A549 (cell line): Measurements from ENCODE around the gene HSFX3. TPM values are rescaled to one million over a fixed set of nuclear protein-coding genes. Genes with fewer than 3 reads are reported as not detected.
A peak's percentile ranks its signal among the peaks of the same experiment; 100 is the strongest.

Source experiments
- ATAC-seq, 2 experiments: fragments of 200-7000 bp in 1 of 2; fragments of >200 bp in 1 of 2; cut with Nextera tagmentation in 1 of 2; cut with Tn5 transposase in 1 of 2; 3 replicates each; pipeline versions ENCODE4 v1.8.0 to v1.9.1; 2018 to 2020; ENCODE audit warnings: mild to moderate bottlenecking in 1 of 2, moderate library complexity in 1 of 2
- CTCF ChIA-PET: fragments of 300-600 bp; sonication (Branson Sonifier 250); formaldehyde crosslinking; extraction: SDS; loops from one replicate; lab custom pipeline; 2021; ENCODE audit warnings: antibody characterized with exemption, inconsistent platforms; lab: Yijun Ruan, JAX
- POLR2A ChIA-PET: fragments of 350-600 bp; formaldehyde crosslinking; extraction: SDS; loops from one replicate; lab custom pipeline; 2021; ENCODE audit warnings: antibody characterized with exemption, inconsistent platforms; lab: Yijun Ruan, JAX
- DNase-seq, 2 experiments: peaks; one replicate each; pipeline versions ENCODE4 v3.0.0 to v3.0.0-alpha.2; 2011 to 2016; ENCODE audit warnings: low read depth in 1 of 2, low spot score in 1 of 2
- FAIRE-seq: peaks from 2 replicates; lab custom pipeline; 2011; peaks lifted over from hg19 to GRCh38; lab: Jason Lieb, UNC
- H3K27ac ChIP-seq, 2 experiments: fragments of >200 bp; sonication (Bioruptor Twin); formaldehyde crosslinking; 3 replicates each; pipeline ENCODE4 v1.5.1; 2016 to 2017
- H3K4me1 ChIP-seq: fragments of >200 bp; sonication (Bioruptor Twin); formaldehyde crosslinking; 3 replicates; pipeline ENCODE4 v1.6.1; 2016
- H3K4me2 ChIP-seq: fragments of >200 bp; sonication (Bioruptor Twin); formaldehyde crosslinking; 3 replicates; pipeline ENCODE4 v1.6.1; 2016
- H3K4me3 ChIP-seq: fragments of >200 bp; sonication (Bioruptor Twin); formaldehyde crosslinking; 3 replicates; pipeline ENCODE4 v1.5.1; 2016
- H3K9me3 ChIP-seq: fragments of >200 bp; sonication (Bioruptor Twin); formaldehyde crosslinking; 3 replicates; pipeline ENCODE4 v1.6.1; 2016
- ATOH8 ChIP-seq: fragments of 250-450 bp; sonication (Bioruptor Pico); IDR thresholded peaks from 2 replicates; pipeline ENCODE4 v1.5.0; 2020; ENCODE audit warnings: low read depth, mild to moderate bottlenecking, moderate library complexity
- BHLHE40 ChIP-seq: IDR thresholded peaks from 2 replicates; pipeline ENCODE4 v1.6.1; 2012; ENCODE audit warnings: low read depth, low read length, inconsistent platforms
- CBX2 ChIP-seq: fragments of 200-600 bp; sonication (generic); IDR thresholded peaks from 2 replicates; pipeline ENCODE4 v1.6.1; 2016; ENCODE audit warnings: low read depth, mild to moderate bottlenecking, borderline replicate concordance
- CBX8 ChIP-seq: fragments of 200-600 bp; sonication (generic); IDR thresholded peaks from 2 replicates; pipeline ENCODE4 v1.6.1; 2016
- CHD4 ChIP-seq: fragments of 200-600 bp; sonication (generic); IDR thresholded peaks from 2 replicates; pipeline ENCODE4 v1.6.1; 2016; ENCODE audit warnings: antibody characterized with exemption, mild to moderate bottlenecking, borderline replicate concordance
- EHF ChIP-seq: fragments of 250-450 bp; sonication (Bioruptor Pico); IDR thresholded peaks from 2 replicates; pipeline ENCODE4 v1.5.0; 2020; ENCODE audit warnings: mild to moderate bottlenecking
- EHMT2 ChIP-seq: fragments of 200-600 bp; sonication (generic); IDR thresholded peaks from 2 replicates; pipeline ENCODE4 v1.6.1; 2016; ENCODE audit warnings: antibody characterized with exemption, low read depth, mild to moderate bottlenecking, moderate library complexity
- ESRRA ChIP-seq: fragments of 150-350 bp; IDR thresholded peaks from 2 replicates; pipeline ENCODE4 v1.6.1; 2014; ENCODE audit warnings: mild to moderate bottlenecking, low read length, borderline replicate concordance
- FOXS1 ChIP-seq: fragments of 250-450 bp; sonication (Bioruptor Pico); IDR thresholded peaks from 2 replicates; pipeline ENCODE4 v1.5.0; 2020; ENCODE audit warnings: mild to moderate bottlenecking, moderate library complexity
- GATA3 ChIP-seq: IDR thresholded peaks from 2 replicates; pipeline ENCODE4 v1.6.1; 2012; ENCODE audit warnings: borderline replicate concordance
- HEYL ChIP-seq: fragments of 250-450 bp; sonication (Bioruptor Pico); IDR thresholded peaks from 2 replicates; pipeline ENCODE4 v1.8.0; 2021; ENCODE audit warnings: mild to moderate bottlenecking, moderate library complexity
- HOXA7 ChIP-seq: fragments of 250-450 bp; sonication (Bioruptor Pico); IDR thresholded peaks from 2 replicates; pipeline ENCODE4 v1.5.0; 2020; ENCODE audit warnings: mild to moderate bottlenecking, moderate library complexity
- HOXB5 ChIP-seq: fragments of 250-450 bp; sonication (Bioruptor Pico); IDR thresholded peaks from 2 replicates; pipeline ENCODE4 v1.5.0; 2020; ENCODE audit warnings: mild to moderate bottlenecking, moderate library complexity
- JUN ChIP-seq, 2 experiments: fragments of >200 bp; sonication (Bioruptor Twin); formaldehyde crosslinking; IDR thresholded peaks; 2 replicates in 1 of 2; 3 replicates in 1 of 2; pipeline ENCODE4 v1.6.1; 2016 to 2017
- JUNB ChIP-seq: fragments of >200 bp; sonication (Bioruptor Twin); formaldehyde crosslinking; IDR thresholded peaks from 2 replicates; pipeline ENCODE4 v1.6.1; 2016
- KDM5A ChIP-seq: fragments of 200-600 bp; sonication (generic); IDR thresholded peaks from 2 replicates; pipeline ENCODE4 v1.6.1; 2016; ENCODE audit warnings: antibody characterized with exemption, mild to moderate bottlenecking
- NFE2L2 ChIP-seq: fragments of 150-350 bp; conservative IDR thresholded peaks from 2 replicates; pipeline ENCODE4 v1.6.1; 2014; ENCODE audit warnings: low read length
- NPAS2 ChIP-seq: fragments of 250-450 bp; sonication (Bioruptor Pico); IDR thresholded peaks from 2 replicates; pipeline ENCODE4 v1.8.0; 2022; ENCODE audit warnings: mild to moderate bottlenecking, moderate library complexity, borderline replicate concordance
- NR3C1 ChIP-seq: fragments of >200 bp; sonication (Bioruptor Twin); formaldehyde crosslinking; IDR thresholded peaks from 3 replicates; pipeline ENCODE4 v1.6.1; 2017
- PBX3 ChIP-seq: IDR thresholded peaks from 2 replicates; pipeline ENCODE4 v1.6.1; 2012
- RCOR1 ChIP-seq: fragments of 150-350 bp; IDR thresholded peaks from 2 replicates; pipeline ENCODE4 v1.6.1; 2014; ENCODE audit warnings: antibody characterized with exemption, low read length, low read depth
- RFX5 ChIP-seq: fragments of 450-650 bp; IDR thresholded peaks from 2 replicates; pipeline ENCODE4 v1.7.1; 2014; ENCODE audit warnings: antibody characterized with exemption, mild to moderate bottlenecking, moderate library complexity
- TFCP2L1 ChIP-seq: fragments of 250-450 bp; sonication (Bioruptor Pico); IDR thresholded peaks from 2 replicates; pipeline ENCODE4 v1.5.0; 2021; ENCODE audit warnings: mild to moderate bottlenecking
- TP53 ChIP-seq: fragments of 250-450 bp; sonication (Bioruptor Pico); IDR thresholded peaks from 2 replicates; pipeline ENCODE4 v1.5.0; 2021; ENCODE audit warnings: mild to moderate bottlenecking, moderate library complexity
- USF2 ChIP-seq: fragments of 450-650 bp; IDR thresholded peaks from 2 replicates; pipeline ENCODE4 v1.6.1; 2014; ENCODE audit warnings: antibody characterized with exemption
- ZC3H11A ChIP-seq: fragments of 450-650 bp; IDR thresholded peaks from 2 replicates; pipeline ENCODE4 v1.6.1; 2014; ENCODE audit warnings: antibody characterized with exemption, mild to moderate bottlenecking
- ZFP36 ChIP-seq: fragments of 450-650 bp; IDR thresholded peaks from 2 replicates; pipeline ENCODE4 v1.6.1; 2014; ENCODE audit warnings: borderline replicate concordance; ENCODE audit not compliant: partially characterized antibody
- ZNF302 ChIP-seq: fragments of 250-450 bp; sonication (Bioruptor Pico); IDR thresholded peaks from 2 replicates; pipeline ENCODE4 v1.9.0; 2021; ENCODE audit warnings: inconsistent platforms, mild to moderate bottlenecking, moderate library complexity
- ZSCAN20 ChIP-seq: fragments of 250-450 bp; sonication (Bioruptor Pico); IDR thresholded peaks from 2 replicates; pipeline ENCODE4 v1.8.0; 2022; ENCODE audit warnings: mild to moderate bottlenecking, moderate library complexity
- WGBS: methylation state at CpG from one replicate; pipeline ENCODE4 v1.1.6; 2017; ENCODE audit errors: missing lambda C conversion rate; 5-methylcytosine and 5-hydroxymethylcytosine counted together
- polyA plus RNA-seq, 4 experiments: library from polyadenylated mRNA; depleted of rRNA in 3 of 4; stranded (reverse); fragments of >200 nt; fragmentation: RNase III in 1 of 4; extraction: RNeasy Plus Mini Kit Qiagen cat#74134 plus additional on column Dnase treatment in 1 of 4; gene quantifications; 2 replicates in 3 of 4; 3 replicates in 1 of 4; pipeline ENCODE4 v1.2.3, GENCODE V29; 2011 to 2017
- TF ChIP-seq, protein P1 (sequence below): IDR thresholded peaks from 2 replicates; pipeline ENCODE4 v1.6.1; 2012; ENCODE audit warnings: low read depth, borderline replicate concordance
- TF ChIP-seq, protein P2 (sequence below): fragments of 150-350 bp; IDR thresholded peaks from 2 replicates; pipeline ENCODE4 v1.6.1; 2014; ENCODE audit warnings: low read depth, mild to moderate bottlenecking, low read length

The HSFX3 gene
- polyA plus RNA-seq, 2 of the 4 experiments (the other 2 are of a cell fraction): not detected

DNA sequence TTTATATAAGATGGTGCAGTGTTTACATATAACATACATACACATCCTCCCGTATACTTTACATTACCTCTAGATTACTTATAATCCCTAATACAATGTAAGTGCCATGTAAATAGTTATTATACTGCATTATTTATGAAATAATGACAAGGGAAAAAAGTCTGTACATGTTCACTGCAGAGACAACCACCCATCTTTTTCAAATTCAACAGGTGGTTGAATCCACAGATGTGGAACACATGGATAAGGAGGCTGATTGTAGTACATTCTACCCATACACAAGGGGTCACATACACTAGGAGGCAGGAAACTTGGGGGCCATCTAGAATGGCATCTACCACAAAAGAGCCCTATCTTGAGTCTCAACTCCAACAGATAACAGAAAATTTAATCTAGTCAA is 41.3 kb downstream of the HSFX3 start (continued):
- TF ChIP-seq FOXS1 (CRISPR knock-in tag) (no peak), HEYL (CRISPR knock-in tag) (no peak), CBX8 (no peak), EHMT2 (no peak), USF2 (no peak), TP53 (no peak), RCOR1 (no peak), ZNF302 (CRISPR knock-in tag) (no peak), TFCP2L1 (CRISPR knock-in tag) (no peak), GATA3 (no peak), ESRRA (no peak), ZC3H11A (no peak)
- TF ChIP-seq, all 56 proteins: peak for 0

- DNase-seq (no peak), ATAC-seq (no peak), FAIRE-seq (no peak)
- Histone ChIP-seq H3K4me3 (no peak overlapping the region), H3K27ac (no peak overlapping the region), H3K4me2 (no peak overlapping the region), H3K9me3 (no peaks in the 10 kb centered on the region), H3K4me1 (peaks cover 16% of the 10 kb centered on the region; the same call in 2 of the 3 replicates)
- POLR2A ChIA-PET: no interaction called here
- CTCF ChIA-PET: interaction anchor here (1.1 to 1.5 kb wide), 2 partner anchors 9 to 16 kb away, joined by 3 read pairs; no protein-coding TSS in a partner anchor
- no peak for TF ChIP-seq ZC3H11A
- no peak for TF ChIP-seq TP53
- no peak for TF ChIP-seq NPAS2 (CRISPR knock-in tag)
- TF ChIP-seq HEYL (CRISPR knock-in tag): no peak
- no peak for TF ChIP-seq CBX8
- TF ChIP-seq HOXA7 (CRISPR knock-in tag): no peak
- no peak for TF ChIP-seq HOXB5 (CRISPR knock-in tag)
- TF ChIP-seq ZFP36: no peak
- TF ChIP-seq ZSCAN20: no peak
- TF ChIP-seq ZNF302 (CRISPR knock-in tag): no peak
- no peak for TF ChIP-seq NR3C1
- TF ChIP-seq JUNB: no peak
- TF ChIP-seq TFCP2L1 (CRISPR knock-in tag): no peak
- TF ChIP-seq, protein P1, sequence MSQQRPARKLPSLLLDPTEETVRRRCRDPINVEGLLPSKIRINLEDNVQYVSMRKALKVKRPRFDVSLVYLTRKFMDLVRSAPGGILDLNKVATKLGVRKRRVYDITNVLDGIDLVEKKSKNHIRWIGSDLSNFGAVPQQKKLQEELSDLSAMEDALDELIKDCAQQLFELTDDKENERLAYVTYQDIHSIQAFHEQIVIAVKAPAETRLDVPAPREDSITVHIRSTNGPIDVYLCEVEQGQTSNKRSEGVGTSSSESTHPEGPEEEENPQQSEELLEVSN: no peak
- no peak for TF ChIP-seq ATOH8
- 94% methylated on average over 2 of the region's 2 CpGs for WGBS
Observed at GRCh38 chrX:149506349-149506748, 43.4 kb downstream of the HSFX3 start.

DNA sequence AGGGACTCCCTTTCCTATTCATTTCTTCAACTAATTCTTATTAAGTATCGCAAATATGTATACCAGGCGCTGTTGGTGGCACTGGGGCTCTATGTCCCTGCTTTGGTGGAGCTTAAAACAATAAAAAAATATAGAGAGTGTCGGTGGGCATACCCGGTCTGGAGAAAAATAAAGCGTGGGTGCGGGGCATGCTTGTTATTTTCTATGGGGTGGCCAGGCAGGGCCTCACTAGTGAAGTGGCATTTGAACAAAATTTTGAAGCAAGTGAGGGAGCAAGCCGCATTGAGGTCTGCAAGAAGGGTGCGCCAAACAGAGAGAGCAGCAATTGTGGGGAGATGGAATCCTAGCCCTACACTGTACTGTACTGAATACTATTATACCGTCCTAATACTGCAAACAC is 44.1 kb downstream of the HSFX3 start:
- peak overlapping the region; percentile 97 for H3K4me2 ChIP-seq
- WGBS: 78% methylated on average over 9 of the region's 9 CpGs
- no peak for FAIRE-seq
- TF ChIP-seq EHF (no peak), BHLHE40 (no peak), CBX2 (no peak), RFX5 (no peak), PBX3 (no peak), KDM5A (no peak), NFE2L2 (no peak), JUN (IDR thresholded peaks at IDR 0.05) (no peak), JUNB (no peak), CHD4 (no peak)
- TF ChIP-seq, protein P2, sequence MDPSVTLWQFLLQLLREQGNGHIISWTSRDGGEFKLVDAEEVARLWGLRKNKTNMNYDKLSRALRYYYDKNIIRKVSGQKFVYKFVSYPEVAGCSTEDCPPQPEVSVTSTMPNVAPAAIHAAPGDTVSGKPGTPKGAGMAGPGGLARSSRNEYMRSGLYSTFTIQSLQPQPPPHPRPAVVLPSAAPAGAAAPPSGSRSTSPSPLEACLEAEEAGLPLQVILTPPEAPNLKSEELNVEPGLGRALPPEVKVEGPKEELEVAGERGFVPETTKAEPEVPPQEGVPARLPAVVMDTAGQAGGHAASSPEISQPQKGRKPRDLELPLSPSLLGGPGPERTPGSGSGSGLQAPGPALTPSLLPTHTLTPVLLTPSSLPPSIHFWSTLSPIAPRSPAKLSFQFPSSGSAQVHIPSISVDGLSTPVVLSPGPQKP: no peak

More for the DNA sequence above, 44.1 kb downstream of the HSFX3 start:
- Histone ChIP-seq H3K9me3 (no peaks in the 10 kb centered on the region), H3K4me3 (no peak overlapping the region), H3K27ac (peak overlapping the region; percentile 83 to 98; a peak in 5 of 6 replicates), H3K4me1 (peaks cover 16% of the 10 kb centered on the region; the same call in 2 of the 3 replicates)
- CTCF ChIA-PET: interaction anchor here (1.1 to 1.5 kb wide), 2 partner anchors 10 to 15 kb away, joined by 3 read pairs; no protein-coding TSS in a partner anchor
- ATAC-seq (no peak), DNase-seq (no peak)
- POLR2A ChIA-PET: interaction anchor here (0.7 to 2.8 kb wide), 6 partner anchors 10 to 433 kb away, joined by 4 to 24 read pairs (median 10); partner anchors contain the start of genes EOLA1 and EOLA2
